Peyer's patch (tissue), 4 donors: ENCODE results near the gene GRPEL1. TPM values are rescaled to one million over a fixed set of nuclear protein-coding genes. Genes with fewer than 3 reads are reported as not detected.
A peak's percentile ranks its signal among the peaks of the same experiment; 100 is the strongest.
"Not testable (repeated sequence)": the region's sequence is repeated elsewhere in the genome, so short reads cannot be mapped to it uniquely, and the experiment has no call there.

Experiments
- DNase-seq, 3 donors: peaks; one replicate each; pipeline ENCODE4 v3.0.0-alpha.2; 2017 to 2019
- H3K27ac ChIP-seq, 4 donors: fragments of 200-600 bp; sonication (generic); one replicate each; pipeline ENCODE4 v1.5.1; 2016 to 2019
- H3K27me3 ChIP-seq, 2 donors: fragments of 200-600 bp; sonication (generic); one replicate each; pipeline ENCODE4 v1.5.1; 2019
- H3K36me3 ChIP-seq, 3 donors: fragments of 200-600 bp; sonication (generic); one replicate each; pipeline ENCODE4 v1.5.1; 2016 to 2019
- H3K4me1 ChIP-seq, 4 donors: fragments of 200-600 bp; sonication (generic); one replicate each; pipeline ENCODE4 v1.5.1; 2016 to 2019
- H3K4me3 ChIP-seq, 4 donors: fragments of 200-600 bp; sonication (generic); 1 replicate in 3 of 4; 2 replicates in 1 of 4; pipeline ENCODE4 v1.5.1; 2016 to 2019; ENCODE audit warnings: mild to moderate bottlenecking in 1 of 4
- H3K9me3 ChIP-seq, 4 donors: fragments of 200-600 bp; sonication (generic); one replicate each; pipeline ENCODE4 v1.5.1; 2016 to 2019; ENCODE audit warnings: mild to moderate bottlenecking in 1 of 4
- CTCF ChIP-seq, 6 experiments: fragments of 450-650 bp in 4 of 6; fragments of 200-600 bp in 2 of 6; sonication (generic) in 1 of 6; IDR thresholded peaks; one replicate each; pipeline ENCODE4 v1.5.1; 2017 to 2019; ENCODE audit warnings: antibody characterized with exemption in 6 of 6, mild to moderate bottlenecking in 3 of 6, moderate library complexity in 1 of 6
- POLR2A ChIP-seq, 2 donors: fragments of 450-650 bp; IDR thresholded peaks; one replicate each; pipeline ENCODE4 v1.5.1; 2017; ENCODE audit warnings: antibody characterized with exemption in 2 of 2, mild to moderate bottlenecking in 2 of 2, moderate library complexity in 2 of 2
- total RNA-seq, 4 donors: library from RNA; depleted of rRNA; stranded (reverse); fragments of >200 nt; gene quantifications; one replicate each; pipeline ENCODE4 v1.1.0, GENCODE V29; 2016

Gene GRPEL1
- total RNA-seq, 4 donors from 2014 or later: 13.2 to 35.4 (median 17.8) TPM

- Histone ChIP-seq H3K27me3 (no peaks in the 10 kb centered on the region), H3K4me3 (no peak overlapping the region), H3K9me3 (no peaks in the 10 kb centered on the region), H3K36me3 (no peaks in the 10 kb centered on the region), H3K27ac (no peak overlapping the region), H3K4me1 (peaks cover 0 to 28% (median 10%) of the 10 kb centered on the region in 4 donors)
- no peak for DNase-seq
- TF ChIP-seq CTCF (IDR thresholded peaks at IDR 0.05) (no peak), POLR2A (IDR thresholded peaks at IDR 0.05) (no peak)
Measured at GRCh38 chr4:7105276-7105675, 37.4 kb upstream of the GRPEL1 start.

GRCh38 chr4:7104366-7105031 lies 36.6 kb upstream of the GRPEL1 start:
- Histone ChIP-seq H3K4me3 (no peak overlapping the region), H3K9me3 (no peaks in the 10 kb centered on the region), H3K4me1 (peaks cover 0 to 28% (median 10%) of the 10 kb centered on the region in 4 donors), H3K36me3 (no peaks in the 10 kb centered on the region), H3K27me3 (no peaks in the 10 kb centered on the region), H3K27ac (peak overlapping the region in 2 of 4 donors; percentile 95 to 96)
- TF ChIP-seq CTCF (IDR thresholded peaks at IDR 0.05) (no peak), POLR2A (IDR thresholded peaks at IDR 0.05) (no peak)
- DNase-seq: no peak

- H3K27me3 ChIP-seq: no peaks in the 10 kb centered on the region
- peak overlapping the region; percentile 38 to 75 (median 58) for H3K4me3 ChIP-seq
- no peak for TF ChIP-seq CTCF (IDR thresholded peaks at IDR 0.05)
- peak in 1 of 2 donors; percentile 42 for TF ChIP-seq POLR2A (IDR thresholded peaks at IDR 0.05)
- no peaks in the 10 kb centered on the region for H3K36me3 ChIP-seq
- no peaks in the 10 kb centered on the region for H3K9me3 ChIP-seq
- peak overlapping the region; percentile 73 to 96 (median 84) for H3K27ac ChIP-seq
- peak; percentile 28 to 91 (median 91) for DNase-seq
- peaks cover 0 to 28% (median 10%) of the 10 kb centered on the region in 4 donors for H3K4me1 ChIP-seq
Measured at GRCh38 chr4:7103607-7104365, 35.9 kb upstream of the GRPEL1 start.

GRCh38 chr4:7103031-7103606 lies 35.3 kb upstream of the GRPEL1 start:
- Histone ChIP-seq H3K27me3 (no peaks in the 10 kb centered on the region), H3K4me3 (peak overlapping the region; percentile 38 to 75 (median 58)), H3K4me1 (peaks cover 0 to 28% (median 10%) of the 10 kb centered on the region in 4 donors), H3K27ac (peak overlapping the region; percentile 73 to 96 (median 84)), H3K9me3 (no peaks in the 10 kb centered on the region), H3K36me3 (no peaks in the 10 kb centered on the region)
- peak; percentile 89 to 96 (median 95) for DNase-seq
- TF ChIP-seq POLR2A (IDR thresholded peaks at IDR 0.05) (peak; percentile 79 to 87), CTCF (IDR thresholded peaks at IDR 0.05) (no peak)

- Histone ChIP-seq H3K4me3 (peak overlapping the region; percentile 38 to 75 (median 58)), H3K27ac (peak overlapping the region; percentile 73 to 96 (median 84)), H3K4me1 (peaks cover 0 to 28% (median 10%) of the 10 kb centered on the region in 4 donors)
- not testable (repeated sequence) for H3K27me3 ChIP-seq, H3K36me3 ChIP-seq, DNase-seq, H3K9me3 ChIP-seq
Measured at GRCh38 chr4:7102516-7102909, 34.6 kb upstream of the GRPEL1 start.
